GM19099 (cell line): ENCODE data around the gene CDH24.
A peak's percentile ranks its signal among the peaks of the same experiment; 100 is the strongest.

ENCODE experiments used
- POLR2A ChIP-seq: IDR thresholded peaks from 3 replicates; pipeline ENCODE4 v1.6.1; 2011; ENCODE audit warnings: low read depth; ENCODE audit not compliant: insufficient read length; ENCODE audit errors: extremely low read depth

Gene CDH24

DNA sequence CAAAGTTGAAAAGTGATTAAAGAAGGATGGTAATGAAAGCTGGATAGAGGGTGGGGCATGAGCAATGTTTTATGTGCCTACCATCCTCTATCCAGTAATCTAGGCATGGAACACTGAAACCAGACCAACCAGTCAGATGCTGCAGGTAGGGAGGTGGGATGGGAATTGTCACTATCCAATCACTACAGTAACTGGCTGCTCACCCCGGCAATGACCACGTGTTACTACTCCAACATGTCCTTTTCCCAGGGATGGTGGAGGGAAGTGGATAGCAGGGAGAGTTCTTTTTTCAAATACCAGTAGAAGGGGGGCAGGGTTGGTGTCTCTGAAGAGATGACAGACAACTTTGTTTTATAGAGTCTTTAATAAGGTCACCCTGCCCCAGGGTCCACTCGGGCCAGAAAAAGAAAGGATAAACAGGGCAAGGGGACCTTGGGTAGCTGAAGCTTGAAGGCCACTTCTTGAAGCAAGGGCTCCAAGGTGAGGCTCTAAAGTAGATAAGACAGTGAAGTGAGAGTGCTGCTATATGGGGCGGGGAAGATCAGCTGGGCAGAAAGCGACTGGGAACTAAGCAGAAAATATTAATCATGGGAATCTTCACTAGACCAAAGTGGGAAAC is 14.7 kb upstream of the CDH24 start:
- TF ChIP-seq POLR2A: no peak

- peak; percentile 84 for TF ChIP-seq POLR2A
Measured at GRCh38 chr14:23071244-23071920, 14.1 kb upstream of the CDH24 start.

- TF ChIP-seq POLR2A: no peak
Measured at GRCh38 chr14:23070262-23071129, 13.2 kb upstream of the CDH24 start.

GRCh38 chr14:23069413-23069806 is 12.1 kb upstream of the CDH24 start:
- TF ChIP-seq POLR2A: no peak

DNA sequence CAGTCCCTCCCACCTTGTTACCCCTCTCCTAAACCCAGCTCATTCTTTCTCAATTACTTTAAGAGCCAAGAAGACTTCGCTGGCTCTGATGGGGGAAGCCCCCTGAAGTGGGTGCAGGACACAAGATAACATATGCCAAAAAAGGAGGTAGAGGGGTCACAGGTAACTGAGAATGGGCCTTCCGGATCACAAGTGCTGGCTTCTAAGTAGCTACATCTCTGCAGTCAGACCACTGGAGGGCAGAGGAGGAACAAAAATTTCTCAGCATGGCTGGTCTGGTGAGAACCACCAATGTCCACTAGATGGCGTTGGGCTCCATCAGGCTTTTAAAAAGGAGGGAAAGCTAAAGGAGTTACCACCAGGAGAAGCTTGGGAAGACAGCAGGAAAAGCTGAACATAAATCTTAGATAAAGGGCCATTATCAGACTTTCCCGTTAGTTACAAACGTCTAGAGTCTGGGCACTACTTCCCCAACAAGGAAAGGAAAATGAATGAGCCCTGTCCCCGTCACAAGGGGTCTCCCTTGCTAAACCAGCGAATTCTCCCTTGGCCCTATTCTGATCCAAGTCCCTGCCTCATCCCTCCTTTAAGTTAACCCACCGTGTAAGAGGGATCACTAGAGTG is 11.6 kb upstream of the CDH24 start:
- TF ChIP-seq POLR2A: no peak

- TF ChIP-seq POLR2A: no peak
Measured at GRCh38 chr14:23067847-23068788, 10.8 kb upstream of the CDH24 start.

GRCh38 chr14:23066855-23067744 is 9.8 kb upstream of the CDH24 start:
- TF ChIP-seq POLR2A: no peak

DNA sequence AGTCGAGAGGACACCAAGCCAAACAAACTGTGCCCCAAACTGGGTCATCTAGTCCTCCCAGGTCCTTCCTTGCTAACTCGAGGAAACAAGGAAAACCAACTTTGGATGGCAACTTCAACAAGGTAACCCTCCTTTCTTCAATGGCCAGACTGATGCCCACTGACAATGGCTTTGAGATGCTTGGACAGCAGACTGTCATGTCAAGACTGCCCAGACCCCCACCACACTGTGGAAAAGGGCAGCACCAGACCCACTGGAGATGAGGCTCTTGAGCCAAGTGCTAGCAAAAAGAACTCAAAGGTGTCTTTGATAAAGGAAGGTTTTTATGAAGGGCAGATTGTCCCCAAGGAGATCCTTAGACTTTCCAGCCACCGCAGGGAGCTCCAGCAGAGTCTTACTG is 9.0 kb upstream of the CDH24 start:
- no peak for TF ChIP-seq POLR2A

- no peak for TF ChIP-seq POLR2A
Measured at GRCh38 chr14:23063601-23064000, 6.3 kb upstream of the CDH24 start.

DNA sequence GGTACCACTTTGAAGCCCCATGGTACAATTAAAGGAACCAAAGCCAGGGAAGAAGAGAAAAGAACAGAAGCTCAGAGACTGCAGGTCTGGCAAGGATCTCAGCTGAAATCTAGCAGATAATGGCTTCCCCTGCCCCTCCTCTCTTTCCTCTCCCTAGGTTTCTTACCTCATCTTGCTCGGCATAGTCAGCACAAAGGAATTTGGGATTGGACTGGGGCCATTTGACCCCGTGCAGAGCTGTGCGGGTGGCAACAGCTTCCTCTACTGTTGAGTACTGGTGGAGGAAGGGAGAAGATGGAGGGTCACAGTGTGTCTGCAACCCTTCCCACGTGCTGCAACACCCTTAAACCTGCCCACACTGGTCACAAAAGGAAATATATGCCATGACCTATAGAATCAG is 4.7 kb upstream of the CDH24 start:
- no peak for TF ChIP-seq POLR2A

DNA sequence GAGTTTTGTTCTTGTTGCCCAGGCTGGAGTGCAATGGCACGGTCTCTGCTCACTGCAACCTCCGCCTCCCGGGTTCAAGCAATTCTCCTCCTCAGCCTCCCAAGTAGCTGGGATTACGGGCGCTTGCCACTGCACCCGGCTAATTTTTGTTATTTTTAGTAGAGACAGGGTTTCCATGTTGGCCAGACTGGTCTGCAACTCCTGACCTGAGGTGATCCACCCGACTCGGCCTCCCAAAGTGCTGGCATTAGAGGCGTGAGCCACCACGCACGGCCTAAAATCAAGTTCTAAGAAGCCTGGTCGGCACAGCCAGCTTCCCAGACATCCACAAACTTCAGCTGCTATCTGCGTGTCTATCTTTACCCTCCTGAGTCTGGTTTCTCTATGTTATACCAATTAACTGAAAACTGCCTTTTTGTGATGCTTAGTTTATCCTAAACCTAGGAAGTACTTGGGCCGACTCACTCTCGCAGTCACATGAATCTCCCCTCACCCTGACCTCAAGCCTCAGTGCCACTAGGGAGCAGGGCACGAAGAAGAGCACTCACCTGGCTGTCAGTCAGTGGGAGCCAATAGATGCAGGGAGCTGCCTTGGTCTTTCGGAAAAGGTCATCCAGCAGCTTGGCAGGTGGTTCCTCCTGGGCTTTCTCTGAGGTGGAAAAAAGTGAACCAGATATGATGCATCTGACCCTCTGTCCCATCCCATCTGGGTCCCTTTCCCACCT is 3.4 kb upstream of the CDH24 start:
- no peak for TF ChIP-seq POLR2A

DNA sequence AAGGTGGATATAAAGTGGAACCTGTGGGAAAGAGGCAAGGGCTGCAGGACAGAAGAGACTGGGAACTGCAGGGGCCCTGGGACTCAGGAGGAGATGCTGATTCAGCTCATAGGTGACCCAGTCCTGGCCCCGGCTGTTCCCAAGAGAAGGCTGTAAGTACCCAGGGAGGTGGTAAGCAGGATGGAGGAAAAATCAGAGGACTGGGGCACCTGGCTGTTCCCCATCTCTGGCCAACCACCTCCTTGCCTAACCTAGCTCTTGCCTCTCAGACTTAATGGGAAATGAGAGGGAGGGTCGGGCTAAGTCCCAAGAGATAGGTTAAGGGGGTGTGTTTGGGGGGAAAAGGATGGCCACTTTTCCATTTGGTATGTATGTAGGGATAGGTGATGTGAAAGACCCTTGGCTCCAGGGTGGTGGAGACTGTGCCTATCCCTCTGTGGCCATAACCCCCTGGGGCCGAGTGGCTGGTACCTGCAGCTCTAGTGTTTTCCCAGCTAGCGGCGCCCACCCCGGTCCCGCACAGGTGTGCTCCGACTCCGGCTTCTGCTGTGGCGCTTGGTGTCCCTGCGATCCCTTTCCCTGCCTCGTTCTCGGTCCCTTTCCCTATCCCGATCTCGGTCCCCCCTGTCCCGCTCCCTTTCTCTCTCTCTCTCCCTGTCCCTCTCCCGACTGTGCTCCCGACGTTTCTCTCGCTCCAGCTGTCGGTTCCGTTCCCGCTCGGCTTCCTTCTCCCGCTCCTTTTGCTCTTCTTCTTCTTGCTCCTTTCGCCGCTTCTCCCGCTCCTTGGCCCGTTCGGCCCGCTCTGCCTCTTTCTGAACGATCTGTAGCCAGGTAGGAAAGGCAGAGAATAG is 1.6 kb upstream of the CDH24 start:
- TF ChIP-seq POLR2A: no peak
